ENCODE measurements around the gene ZG16.
"Not testable (repeated sequence)": the region's sequence is repeated elsewhere in the genome, so short reads cannot be mapped to it uniquely, and the experiment has no call there.

Gene ZG16

GRCh38 chr16:29775742-29776408 lies 2.2 kb upstream of the ZG16 start:
- CTCF ChIA-PET = no interaction called here
- POLR2A ChIA-PET = no interaction called here
- no peak for TF ChIP-seq SUZ12 (IDR thresholded peaks at IDR 0.05)
- no peak for TF ChIP-seq FOXA1 (IDR thresholded peaks at IDR 0.05)
- TF ChIP-seq LEF1 (IDR thresholded peaks at IDR 0.05; ENCODE audit: borderline replicate concordance) = no peak
- no peak for TF ChIP-seq PKNOX1 (IDR thresholded peaks at IDR 0.05)
- no peak for TF ChIP-seq CTBP1 (IDR thresholded peaks at IDR 0.05; ENCODE audit: borderline replicate concordance)
- no peak for TF ChIP-seq ELF4 (IDR thresholded peaks at IDR 0.05)
- TF ChIP-seq FOXM1 (IDR thresholded peaks at IDR 0.05; ENCODE audit: borderline replicate concordance) = no peak
- no peak for TF ChIP-seq L3MBTL2 (conservative IDR thresholded peaks at IDR 0.05)
- no peak for TF ChIP-seq TARDBP (IDR thresholded peaks at IDR 0.05)
- no peak for TF ChIP-seq BHLHE40 (IDR thresholded peaks at IDR 0.05; ENCODE audit: borderline replicate concordance)
- TF ChIP-seq ARNT (IDR thresholded peaks at IDR 0.05) = no peak
- no peak for TF ChIP-seq SP1 (IDR thresholded peaks at IDR 0.05)
- no peak for TF ChIP-seq FOXK2 (IDR thresholded peaks at IDR 0.05)
- TF ChIP-seq ZNF384 (IDR thresholded peaks at IDR 0.05) = no peak
- no peak for TF ChIP-seq HDGF (IDR thresholded peaks at IDR 0.05; ENCODE audit: borderline replicate concordance)
- no peak for TF ChIP-seq NFRKB (IDR thresholded peaks at IDR 0.05)
- no peak for DNase-seq (ENCODE audit: extremely low spot score)

GRCh38 chr16:29779474-29779873 lies 1.4 kb downstream of the ZG16 start:
- DNase-seq (ENCODE audit: extremely low spot score) = no peak
- CTCF ChIA-PET = no interaction called here
- no peak for TF ChIP-seq CTBP1 (IDR thresholded peaks at IDR 0.05; ENCODE audit: borderline replicate concordance)
- no peak for TF ChIP-seq NFRKB (IDR thresholded peaks at IDR 0.05)
- TF ChIP-seq TARDBP (IDR thresholded peaks at IDR 0.05) = no peak
- POLR2A ChIA-PET = interaction anchor here (2.6 kb wide), 1 partner anchor 10 kb away, joined by 10 read pairs; no protein-coding TSS in a partner anchor

- DNase-seq (ENCODE audit: extremely low spot score); POLR2A ChIA-PET: not testable (repeated sequence)
- CTCF ChIA-PET = interaction anchor here (0.6 to 1.2 kb wide), 4 partner anchors 46 to 173 kb away, joined by 3 to 5 read pairs (median 4); no protein-coding TSS in a partner anchor
Observed at GRCh38 chr16:29783094-29783953, 5.3 kb downstream of the ZG16 start.

GRCh38 chr16:29784157-29784556 lies 6.1 kb downstream of the ZG16 start:
- no peak for TF ChIP-seq SUZ12 (IDR thresholded peaks at IDR 0.05)
- no peak for TF ChIP-seq TARDBP (IDR thresholded peaks at IDR 0.05)
- TF ChIP-seq FOXK2 (IDR thresholded peaks at IDR 0.05) = no peak
- no peak for TF ChIP-seq ELF4 (IDR thresholded peaks at IDR 0.05)
- no peak for TF ChIP-seq FOXM1 (IDR thresholded peaks at IDR 0.05; ENCODE audit: borderline replicate concordance)
- no peak for TF ChIP-seq NFRKB (IDR thresholded peaks at IDR 0.05)
- TF ChIP-seq L3MBTL2 (conservative IDR thresholded peaks at IDR 0.05) = no peak
- no peak for TF ChIP-seq FOXA1 (IDR thresholded peaks at IDR 0.05)
- no peak for TF ChIP-seq HDGF (IDR thresholded peaks at IDR 0.05; ENCODE audit: borderline replicate concordance)
- no peak for TF ChIP-seq CTBP1 (IDR thresholded peaks at IDR 0.05; ENCODE audit: borderline replicate concordance)
- TF ChIP-seq SP1 (IDR thresholded peaks at IDR 0.05) = no peak
- TF ChIP-seq BHLHE40 (IDR thresholded peaks at IDR 0.05; ENCODE audit: borderline replicate concordance) = no peak
- TF ChIP-seq PKNOX1 (IDR thresholded peaks at IDR 0.05) = no peak
- no peak for DNase-seq (ENCODE audit: extremely low spot score)
- CTCF ChIA-PET = interaction anchor here (0.6 to 1.2 kb wide), 2 partner anchors 55 to 174 kb away, joined by 3 to 4 read pairs; no protein-coding TSS in a partner anchor
- POLR2A ChIA-PET = no interaction called here

- TF ChIP-seq FOXA1 (IDR thresholded peaks at IDR 0.05) = no peak
- no peak for TF ChIP-seq ARNT (IDR thresholded peaks at IDR 0.05)
- TF ChIP-seq HDGF (IDR thresholded peaks at IDR 0.05; ENCODE audit: borderline replicate concordance) = no peak
- no peak for TF ChIP-seq SP1 (IDR thresholded peaks at IDR 0.05)
- TF ChIP-seq NFRKB (IDR thresholded peaks at IDR 0.05) = no peak
- TF ChIP-seq FOXK2 (IDR thresholded peaks at IDR 0.05) = no peak
- no peak for TF ChIP-seq TARDBP (IDR thresholded peaks at IDR 0.05)
- no peak for TF ChIP-seq SUZ12 (IDR thresholded peaks at IDR 0.05)
- no peak for TF ChIP-seq ZNF384 (IDR thresholded peaks at IDR 0.05)
- no peak for TF ChIP-seq ELF4 (IDR thresholded peaks at IDR 0.05)
- no peak for TF ChIP-seq FOXM1 (IDR thresholded peaks at IDR 0.05; ENCODE audit: borderline replicate concordance)
- no peak for TF ChIP-seq PKNOX1 (IDR thresholded peaks at IDR 0.05)
- TF ChIP-seq LEF1 (IDR thresholded peaks at IDR 0.05; ENCODE audit: borderline replicate concordance) = no peak
- no peak for TF ChIP-seq CTBP1 (IDR thresholded peaks at IDR 0.05; ENCODE audit: borderline replicate concordance)
- no peak for TF ChIP-seq L3MBTL2 (conservative IDR thresholded peaks at IDR 0.05)
- TF ChIP-seq BHLHE40 (IDR thresholded peaks at IDR 0.05; ENCODE audit: borderline replicate concordance) = no peak
- POLR2A ChIA-PET = no interaction called here
- DNase-seq (ENCODE audit: extremely low spot score) = no peak
- CTCF ChIA-PET = interaction anchor here (0.8 to 1.0 kb wide), 2 partner anchors 44 to 64 kb away, joined by 3 to 4 read pairs; no protein-coding TSS in a partner anchor
Observed at GRCh38 chr16:29784901-29785500, 6.9 kb downstream of the ZG16 start.

- DNase-seq (ENCODE audit: extremely low spot score); CTCF ChIA-PET; POLR2A ChIA-PET: not testable (repeated sequence)
Observed at GRCh38 chr16:29787155-29787554, 9.1 kb downstream of the ZG16 start.
